ENCODE results near the gene ELOVL7. TPM values are rescaled to one million over a fixed set of nuclear protein-coding genes. Genes with fewer than 3 reads are reported as not detected.
"Not testable (repeated sequence)": the region's sequence is repeated elsewhere in the genome, so short reads cannot be mapped to it uniquely, and the experiment has no call there.

The ELOVL7 gene
- total and polyA plus RNA-seq, 9 donors: 0.13 to 5.9 (median 0.60) TPM

DNA sequence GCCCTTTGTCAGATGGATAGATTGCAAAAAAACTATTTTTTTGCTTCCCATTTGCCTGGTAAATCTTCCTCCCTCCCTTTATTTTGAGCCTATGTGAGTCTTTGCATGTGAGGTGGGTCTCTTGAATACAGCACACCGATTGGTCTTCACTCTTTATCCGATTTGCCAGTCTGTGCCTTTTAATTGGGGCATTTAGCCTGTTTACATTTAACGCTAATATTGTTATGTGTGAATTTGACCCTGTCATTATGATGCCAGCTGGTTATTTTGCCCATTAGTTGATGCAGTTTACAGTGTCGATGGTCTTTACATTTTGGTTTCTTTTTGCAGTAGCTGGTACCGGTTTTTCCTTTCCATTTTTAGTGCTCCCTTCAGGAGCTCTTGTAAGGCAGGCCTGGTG is 131.1 kb downstream of the ELOVL7 start:
- Histone ChIP-seq H3K36me3 (no peaks in the 10 kb centered on the region), H3K4me3 (no peak overlapping the region), H3K4me1 (ENCODE audit: insufficient read depth) (no peaks in the 10 kb centered on the region), H3K9me3 (no peaks in the 10 kb centered on the region), H3K27me3 (no peaks in the 10 kb centered on the region), H3K27ac (no peak overlapping the region)
- no peak for TF ChIP-seq EP300 (IDR thresholded peaks at IDR 0.05)
- TF ChIP-seq POLR2A (IDR thresholded peaks at IDR 0.05): no peak
- TF ChIP-seq, protein P1, sequence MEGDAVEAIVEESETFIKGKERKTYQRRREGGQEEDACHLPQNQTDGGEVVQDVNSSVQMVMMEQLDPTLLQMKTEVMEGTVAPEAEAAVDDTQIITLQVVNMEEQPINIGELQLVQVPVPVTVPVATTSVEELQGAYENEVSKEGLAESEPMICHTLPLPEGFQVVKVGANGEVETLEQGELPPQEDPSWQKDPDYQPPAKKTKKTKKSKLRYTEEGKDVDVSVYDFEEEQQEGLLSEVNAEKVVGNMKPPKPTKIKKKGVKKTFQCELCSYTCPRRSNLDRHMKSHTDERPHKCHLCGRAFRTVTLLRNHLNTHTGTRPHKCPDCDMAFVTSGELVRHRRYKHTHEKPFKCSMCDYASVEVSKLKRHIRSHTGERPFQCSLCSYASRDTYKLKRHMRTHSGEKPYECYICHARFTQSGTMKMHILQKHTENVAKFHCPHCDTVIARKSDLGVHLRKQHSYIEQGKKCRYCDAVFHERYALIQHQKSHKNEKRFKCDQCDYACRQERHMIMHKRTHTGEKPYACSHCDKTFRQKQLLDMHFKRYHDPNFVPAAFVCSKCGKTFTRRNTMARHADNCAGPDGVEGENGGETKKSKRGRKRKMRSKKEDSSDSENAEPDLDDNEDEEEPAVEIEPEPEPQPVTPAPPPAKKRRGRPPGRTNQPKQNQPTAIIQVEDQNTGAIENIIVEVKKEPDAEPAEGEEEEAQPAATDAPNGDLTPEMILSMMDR (IDR thresholded peaks at IDR 0.05): no peak
- WGBS, 3 donors: 88 to 90% (median 89%) methylated on average over 5 of the region's 5 CpGs
- intact Hi-C loops (cut with DNase I): no loop called here
- DNase-seq: no peak

DNA sequence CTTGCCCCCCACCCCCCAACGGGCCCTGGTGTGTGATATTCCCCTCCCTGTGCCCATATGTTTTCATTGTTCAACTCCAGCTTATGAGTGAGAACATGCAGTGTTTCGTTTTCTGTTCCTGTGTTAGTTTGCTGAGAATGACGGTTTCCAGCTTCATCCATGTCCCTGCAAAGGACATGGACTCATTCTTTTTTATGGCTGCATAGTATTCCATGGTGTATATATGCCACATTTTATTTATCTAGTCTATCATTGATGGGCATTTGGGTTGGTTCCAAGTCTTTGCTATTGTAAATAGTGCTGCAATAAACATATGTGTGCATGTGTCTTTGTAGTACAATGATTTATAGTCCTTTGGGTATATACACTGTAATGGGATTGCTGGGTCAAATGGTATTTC is 132.2 kb downstream of the ELOVL7 start:
- H3K4me3 ChIP-seq; H3K4me1 ChIP-seq (ENCODE audit: insufficient read depth); H3K36me3 ChIP-seq; DNase-seq; intact Hi-C loops (cut with DNase I); H3K27ac ChIP-seq; H3K27me3 ChIP-seq; H3K9me3 ChIP-seq: not testable (repeated sequence)
- WGBS, 3 donors: 80 to 87% (median 82%) methylated on average over 3 of the region's 3 CpGs

DNA sequence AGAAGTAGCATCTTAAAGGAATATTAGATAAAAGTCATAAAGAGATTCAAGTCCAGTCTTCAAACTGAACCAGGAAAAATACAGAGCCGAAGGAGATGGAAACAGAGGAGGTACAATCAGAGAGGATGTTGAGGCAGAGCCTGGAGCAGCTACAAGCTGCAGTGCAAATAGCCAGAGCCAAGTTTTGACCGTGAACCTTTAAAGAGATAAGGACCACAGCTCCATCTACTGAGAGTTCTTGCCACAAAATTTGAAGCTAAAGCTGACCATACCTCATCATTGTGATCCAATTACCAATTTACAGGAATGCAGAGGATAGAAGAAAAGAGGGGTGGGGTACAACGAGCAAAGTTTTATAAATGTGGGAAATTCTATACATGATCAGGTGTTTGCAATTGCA is 133.7 kb downstream of the ELOVL7 start:
- no peaks in the 10 kb centered on the region for H3K4me1 ChIP-seq (ENCODE audit: insufficient read depth)

DNA sequence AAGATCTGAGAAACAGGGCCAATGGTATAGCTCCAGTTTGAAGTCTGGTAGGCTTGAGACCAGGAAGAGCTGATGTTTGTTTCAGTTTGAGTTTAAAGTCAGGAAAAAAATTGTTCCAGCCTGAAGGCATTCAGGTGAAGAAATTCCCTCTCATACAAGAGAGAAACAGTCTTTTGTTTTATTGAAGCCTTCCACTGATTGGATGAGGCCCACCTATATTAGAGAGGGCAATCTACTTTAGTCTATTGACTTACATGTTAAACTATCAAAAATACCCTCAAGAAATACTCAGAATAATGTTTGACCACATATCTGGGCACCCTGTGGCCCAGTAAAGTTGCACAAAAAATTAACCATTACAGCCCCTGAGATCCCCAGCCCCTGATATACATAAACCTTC is 138.9 kb downstream of the ELOVL7 start:
- Histone ChIP-seq H3K4me3 (no peak overlapping the region), H3K36me3 (no peaks in the 10 kb centered on the region), H3K4me1 (ENCODE audit: insufficient read depth) (peaks cover 1% of the 10 kb centered on the region), H3K27me3 (no peaks in the 10 kb centered on the region), H3K27ac (no peak overlapping the region), H3K9me3 (no peaks in the 10 kb centered on the region)
- TF ChIP-seq POLR2A (IDR thresholded peaks at IDR 0.05) (no peak), EP300 (IDR thresholded peaks at IDR 0.05) (no peak)
- TF ChIP-seq, protein P1 (IDR thresholded peaks at IDR 0.05): no peak
- intact Hi-C loops (cut with DNase I): no loop called here
- no peak for DNase-seq

More for the DNA sequence above, 133.7 kb downstream of the ELOVL7 start:
- Histone ChIP-seq H3K27ac (no peak overlapping the region), H3K27me3 (no peaks in the 10 kb centered on the region), H3K36me3 (no peaks in the 10 kb centered on the region), H3K9me3 (no peaks in the 10 kb centered on the region), H3K4me3 (no peak overlapping the region)
- TF ChIP-seq, protein P1 (IDR thresholded peaks at IDR 0.05): no peak
- no peak for TF ChIP-seq EP300 (IDR thresholded peaks at IDR 0.05)
- no peak for TF ChIP-seq POLR2A (IDR thresholded peaks at IDR 0.05)
- WGBS, 3 donors: 48 to 55% (median 52%) methylated on average over 3 of the region's 3 CpGs
- DNase-seq: no peak
- intact Hi-C loops (cut with DNase I): no loop called here

DNA sequence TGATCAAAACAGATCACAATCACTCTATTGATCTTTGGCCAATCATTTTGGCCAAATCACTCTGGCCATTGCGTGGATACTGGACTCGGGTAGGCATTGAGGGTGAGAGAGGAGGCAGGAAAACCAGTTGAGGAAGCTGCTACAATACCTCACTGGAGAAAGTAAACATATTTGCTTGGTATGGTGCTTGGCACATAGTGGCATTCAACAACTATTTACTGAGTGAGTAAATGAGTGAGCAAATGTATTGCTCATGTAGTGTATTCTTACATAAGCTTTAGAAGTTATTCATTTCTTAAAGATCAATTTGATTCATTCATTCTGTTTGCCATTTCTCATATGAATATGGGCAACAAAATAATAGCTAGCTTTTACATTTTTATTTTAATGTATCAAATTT is 140.1 kb downstream of the ELOVL7 start:
- no peaks in the 10 kb centered on the region for H3K27me3 ChIP-seq
- H3K36me3 ChIP-seq: no peaks in the 10 kb centered on the region
- peaks cover 1% of the 10 kb centered on the region for H3K4me1 ChIP-seq (ENCODE audit: insufficient read depth)
- 84 to 92% (median 90%) methylated on average over 2 of the region's 2 CpGs for WGBS, 3 donors
- TF ChIP-seq EP300 (IDR thresholded peaks at IDR 0.05): no peak
- TF ChIP-seq POLR2A (IDR thresholded peaks at IDR 0.05): no peak
- TF ChIP-seq, protein P1 (IDR thresholded peaks at IDR 0.05): no peak
- no peak overlapping the region for H3K4me3 ChIP-seq
- no peak for DNase-seq
- H3K27ac ChIP-seq: no peak overlapping the region
- H3K9me3 ChIP-seq: no peaks in the 10 kb centered on the region
- intact Hi-C loops (cut with DNase I): no loop called here

Other genes starting within 250 kb of the ELOVL7 start
- 1 to 10 TPM in 2 of 7 donors, under 1 TPM in 2, not detected in 3; 0.60 to 1.2 (median 0.90) TPM for gene DEPDC1B, start 144.1 kb downstream of the ELOVL7 start, total RNA-seq
- under 1 TPM; 0.36 to 0.42 TPM for gene DEPDC1B, start 144.1 kb downstream of the ELOVL7 start, polyA plus RNA-seq
- gene ERCC8, start 100.8 kb upstream of the ELOVL7 start, total RNA-seq: 10 to 100 TPM in 2 of 7 donors, 1 to 10 TPM in 5; 7.4 to 12.4 (median 8.7) TPM
- gene ERCC8, start 100.8 kb upstream of the ELOVL7 start, polyA plus RNA-seq: 1 to 10 TPM; 6.2 to 7.5 TPM
- gene NDUFAF2, start 100.9 kb upstream of the ELOVL7 start, total RNA-seq: 10 to 100 TPM; 24.8 to 39.7 (median 30.0) TPM
- gene NDUFAF2, start 100.9 kb upstream of the ELOVL7 start, polyA plus RNA-seq: 10 to 100 TPM; 40.1 to 81.7 TPM

All from ovary (tissue), 9 donors.